Mesothelial cell of epicardium (in vitro differentiated cells): ENCODE measurements around the gene DUS2. TPM values are rescaled to one million over a fixed set of nuclear protein-coding genes. Genes with fewer than 3 reads are reported as not detected.
"Not testable (repeated sequence)": the region's sequence is repeated elsewhere in the genome, so short reads cannot be mapped to it uniquely, and the experiment has no call there.

Experiments
- DNase-seq, 2 experiments: peaks; one replicate each; pipeline ENCODE4 v3.0.0; 2021; ENCODE audit warnings: low spot score in 2 of 2; ENCODE audit not compliant: unreplicated experiment in 2 of 2
- H3K27ac Mint-ChIP-seq: 2 replicates; pipeline ENCODE4 v1.8.0; 2021; ENCODE audit warnings: mixed read lengths
- H3K27me3 Mint-ChIP-seq: 2 replicates; pipeline ENCODE4 v1.8.0; 2021; ENCODE audit warnings: low read depth, mixed read lengths
- H3K36me3 Mint-ChIP-seq: 2 replicates; pipeline ENCODE4 v1.8.0; 2021; ENCODE audit warnings: mixed read lengths
- H3K4me1 Mint-ChIP-seq: 2 replicates; pipeline ENCODE4 v1.8.0; 2021; ENCODE audit warnings: mixed read lengths
- H3K4me3 Mint-ChIP-seq: 2 replicates; pipeline ENCODE4 v1.8.0; 2021; ENCODE audit warnings: mild to moderate bottlenecking, moderate library complexity, mixed read lengths
- H3K9me3 Mint-ChIP-seq: 2 replicates; pipeline ENCODE4 v1.8.0; 2021; ENCODE audit warnings: mixed read lengths
- total RNA-seq: library from RNA; stranded (reverse); gene quantifications from 3 replicates; pipeline ENCODE4 v1.2.1, GENCODE V29; 2021
- TF ChIP-seq, protein P1 (sequence below): fragments of 200-600 bp; sonication (generic); IDR thresholded peaks from one replicate; pipeline ENCODE4 v1.5.0; 2021; ENCODE audit warnings: antibody characterized with exemption; ENCODE audit not compliant: unreplicated experiment

Gene DUS2
- total RNA-seq, 1 donor from 2014 or later, result 19.4 TPM

GRCh38 chr16:68097088-68097487, 74.0 kb downstream of the DUS2 start:
- H3K4me3 Mint-ChIP-seq, result no peak overlapping the region
- peaks cover 6% of the 10 kb centered on the region for H3K4me1 Mint-ChIP-seq
- peaks cover 3% of the 10 kb centered on the region for H3K9me3 Mint-ChIP-seq
- H3K27ac Mint-ChIP-seq, result no peak overlapping the region
- DNase-seq, result no peak
- H3K36me3 Mint-ChIP-seq, result no peaks in the 10 kb centered on the region
- H3K27me3 Mint-ChIP-seq, result no peaks in the 10 kb centered on the region
- TF ChIP-seq, protein P1, sequence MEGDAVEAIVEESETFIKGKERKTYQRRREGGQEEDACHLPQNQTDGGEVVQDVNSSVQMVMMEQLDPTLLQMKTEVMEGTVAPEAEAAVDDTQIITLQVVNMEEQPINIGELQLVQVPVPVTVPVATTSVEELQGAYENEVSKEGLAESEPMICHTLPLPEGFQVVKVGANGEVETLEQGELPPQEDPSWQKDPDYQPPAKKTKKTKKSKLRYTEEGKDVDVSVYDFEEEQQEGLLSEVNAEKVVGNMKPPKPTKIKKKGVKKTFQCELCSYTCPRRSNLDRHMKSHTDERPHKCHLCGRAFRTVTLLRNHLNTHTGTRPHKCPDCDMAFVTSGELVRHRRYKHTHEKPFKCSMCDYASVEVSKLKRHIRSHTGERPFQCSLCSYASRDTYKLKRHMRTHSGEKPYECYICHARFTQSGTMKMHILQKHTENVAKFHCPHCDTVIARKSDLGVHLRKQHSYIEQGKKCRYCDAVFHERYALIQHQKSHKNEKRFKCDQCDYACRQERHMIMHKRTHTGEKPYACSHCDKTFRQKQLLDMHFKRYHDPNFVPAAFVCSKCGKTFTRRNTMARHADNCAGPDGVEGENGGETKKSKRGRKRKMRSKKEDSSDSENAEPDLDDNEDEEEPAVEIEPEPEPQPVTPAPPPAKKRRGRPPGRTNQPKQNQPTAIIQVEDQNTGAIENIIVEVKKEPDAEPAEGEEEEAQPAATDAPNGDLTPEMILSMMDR, result no peak

- Mint-ChIP-seq H3K27ac (no peak overlapping the region), H3K27me3 (no peaks in the 10 kb centered on the region), H3K9me3 (peaks cover 11% of the 10 kb centered on the region), H3K4me1 (peaks cover 2% of the 10 kb centered on the region), H3K36me3 (peaks cover 3% of the 10 kb centered on the region), H3K4me3 (no peak overlapping the region)
- no peak for DNase-seq
- TF ChIP-seq, protein P1, result no peak
Observed at GRCh38 chr16:68097895-68098294, 74.8 kb downstream of the DUS2 start.

GRCh38 chr16:68100488-68100887, 77.4 kb downstream of the DUS2 start:
- Mint-ChIP-seq H3K4me3 (no peak overlapping the region), H3K9me3 (peaks cover 24% of the 10 kb centered on the region), H3K27me3 (no peaks in the 10 kb centered on the region), H3K27ac (no peak overlapping the region), H3K4me1 (no peaks in the 10 kb centered on the region), H3K36me3 (peaks cover 18% of the 10 kb centered on the region)
- TF ChIP-seq, protein P1, result no peak
- DNase-seq, result no peak

GRCh38 chr16:68105611-68106010, 82.5 kb downstream of the DUS2 start:
- H3K27me3 Mint-ChIP-seq, result no peaks in the 10 kb centered on the region
- no peak for DNase-seq
- TF ChIP-seq, protein P1, result no peak
- no peak overlapping the region for H3K4me3 Mint-ChIP-seq
- H3K36me3 Mint-ChIP-seq, result peaks cover 47% of the 10 kb centered on the region
- H3K9me3 Mint-ChIP-seq, result peaks cover 57% of the 10 kb centered on the region
- no peaks in the 10 kb centered on the region for H3K4me1 Mint-ChIP-seq
- H3K27ac Mint-ChIP-seq, result no peak overlapping the region

- not testable (repeated sequence) for H3K4me1 Mint-ChIP-seq, H3K27ac Mint-ChIP-seq
- H3K9me3 Mint-ChIP-seq, result peaks cover 65% of the 10 kb centered on the region
Observed at GRCh38 chr16:68107230-68107928, 84.3 kb downstream of the DUS2 start.

GRCh38 chr16:68109156-68109555, 86.1 kb downstream of the DUS2 start:
- peaks cover 54% of the 10 kb centered on the region for H3K36me3 Mint-ChIP-seq
- not testable (repeated sequence) for H3K27ac Mint-ChIP-seq, H3K27me3 Mint-ChIP-seq, H3K4me1 Mint-ChIP-seq, DNase-seq, H3K4me3 Mint-ChIP-seq
- peaks cover 57% of the 10 kb centered on the region for H3K9me3 Mint-ChIP-seq

More at GRCh38 chr16:68107230-68107928, 84.3 kb downstream of the DUS2 start:
- not testable (repeated sequence) for DNase-seq, H3K27me3 Mint-ChIP-seq, H3K4me3 Mint-ChIP-seq
- H3K36me3 Mint-ChIP-seq, result peaks cover 59% of the 10 kb centered on the region

GRCh38 chr16:68110611-68111010, 87.5 kb downstream of the DUS2 start:
- not testable (repeated sequence) for DNase-seq, H3K4me3 Mint-ChIP-seq, H3K4me1 Mint-ChIP-seq, H3K27me3 Mint-ChIP-seq, H3K27ac Mint-ChIP-seq
- Mint-ChIP-seq H3K36me3 (peaks cover 45% of the 10 kb centered on the region), H3K9me3 (peaks cover 50% of the 10 kb centered on the region)
